Ascending aorta (tissue), 2 donors: ENCODE data around the gene XDH. TPM values are rescaled to one million over a fixed set of nuclear protein-coding genes. Genes with fewer than 3 reads are reported as not detected.
A peak's percentile ranks its signal among the peaks of the same experiment; 100 is the strongest.

Experiments
- DNase-seq, 2 donors: peaks; one replicate each; pipeline ENCODE4 v3.0.0-alpha.2; 2019; ENCODE audit warnings: low spot score in 2 of 2
- H3K27ac ChIP-seq, 2 donors: fragments of 200-600 bp; sonication (generic); one replicate each; pipeline ENCODE4 v1.5.1; 2016 to 2017; ENCODE audit warnings: mild to moderate bottlenecking in 1 of 2
- H3K27me3 ChIP-seq: fragments of 200-600 bp; sonication (generic); one replicate; pipeline ENCODE4 v1.5.1; 2017
- H3K36me3 ChIP-seq, 2 donors: fragments of 200-600 bp; sonication (generic); one replicate each; pipeline ENCODE4 v1.5.1; 2016
- H3K4me1 ChIP-seq, 2 donors: fragments of 200-600 bp; sonication (generic); one replicate each; pipeline ENCODE4 v1.5.1; 2016 to 2017; ENCODE audit warnings: mild to moderate bottlenecking in 1 of 2
- H3K4me3 ChIP-seq, 2 donors: fragments of 200-600 bp; sonication (generic); one replicate each; pipeline ENCODE4 v1.5.1; 2016 to 2017; ENCODE audit warnings: mild to moderate bottlenecking in 1 of 2
- H3K9me3 ChIP-seq, 2 donors: fragments of 200-600 bp; sonication (generic); one replicate each; pipeline ENCODE4 v1.5.1; 2016
- intact Hi-C: fragments of 100-400 bp; cut with DNase I; formaldehyde crosslinking; loops from one replicate; pipeline ENCODE4 v1.15.1; 2023
- total RNA-seq: library from RNA; depleted of rRNA; stranded (reverse); fragments of >200 nt; gene quantifications from one replicate; pipeline ENCODE4 v1.1.0, GENCODE V29; 2016
- TF ChIP-seq, protein P1 (sequence below), 3 experiments: fragments of 200-600 bp in 2 of 3; fragments of 450-650 bp in 1 of 3; sonication (generic) in 2 of 3; IDR thresholded peaks; one replicate each; pipeline ENCODE4 v1.5.1; 2016 to 2019; ENCODE audit warnings: antibody characterized with exemption in 3 of 3, mild to moderate bottlenecking in 1 of 3, moderate library complexity in 1 of 3

The XDH gene
- total RNA-seq, 1 donor from 2014 or later = not detected

GRCh38 chr2:31286961-31287550 is 127.5 kb downstream of the XDH start:
- Histone ChIP-seq H3K36me3 (no peaks in the 10 kb centered on the region), H3K27me3 (no peaks in the 10 kb centered on the region), H3K4me3 (no peak overlapping the region), H3K27ac (no peak overlapping the region), H3K4me1 (peaks cover 0 to 20% of the 10 kb centered on the region in 2 donors), H3K9me3 (no peaks in the 10 kb centered on the region)
- intact Hi-C loops = no loop called here
- TF ChIP-seq, protein P1, sequence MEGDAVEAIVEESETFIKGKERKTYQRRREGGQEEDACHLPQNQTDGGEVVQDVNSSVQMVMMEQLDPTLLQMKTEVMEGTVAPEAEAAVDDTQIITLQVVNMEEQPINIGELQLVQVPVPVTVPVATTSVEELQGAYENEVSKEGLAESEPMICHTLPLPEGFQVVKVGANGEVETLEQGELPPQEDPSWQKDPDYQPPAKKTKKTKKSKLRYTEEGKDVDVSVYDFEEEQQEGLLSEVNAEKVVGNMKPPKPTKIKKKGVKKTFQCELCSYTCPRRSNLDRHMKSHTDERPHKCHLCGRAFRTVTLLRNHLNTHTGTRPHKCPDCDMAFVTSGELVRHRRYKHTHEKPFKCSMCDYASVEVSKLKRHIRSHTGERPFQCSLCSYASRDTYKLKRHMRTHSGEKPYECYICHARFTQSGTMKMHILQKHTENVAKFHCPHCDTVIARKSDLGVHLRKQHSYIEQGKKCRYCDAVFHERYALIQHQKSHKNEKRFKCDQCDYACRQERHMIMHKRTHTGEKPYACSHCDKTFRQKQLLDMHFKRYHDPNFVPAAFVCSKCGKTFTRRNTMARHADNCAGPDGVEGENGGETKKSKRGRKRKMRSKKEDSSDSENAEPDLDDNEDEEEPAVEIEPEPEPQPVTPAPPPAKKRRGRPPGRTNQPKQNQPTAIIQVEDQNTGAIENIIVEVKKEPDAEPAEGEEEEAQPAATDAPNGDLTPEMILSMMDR (IDR thresholded peaks at IDR 0.05) = no peak
- peak in 1 of 2 donors; percentile 9 for DNase-seq

- no peaks in the 10 kb centered on the region for H3K36me3 ChIP-seq
- H3K9me3 ChIP-seq = no peaks in the 10 kb centered on the region
- no peak overlapping the region for H3K27ac ChIP-seq
- intact Hi-C loops = no loop called here
- TF ChIP-seq, protein P1 (IDR thresholded peaks at IDR 0.05) = no peak
- H3K4me3 ChIP-seq = no peak overlapping the region
- peaks cover 0 to 20% of the 10 kb centered on the region in 2 donors for H3K4me1 ChIP-seq
- peak in 1 of 2 donors; percentile 61 for DNase-seq
- H3K27me3 ChIP-seq = no peaks in the 10 kb centered on the region
Observed at GRCh38 chr2:31286230-31286629, 128.3 kb downstream of the XDH start.

Other genes starting within 250 kb of the XDH start
- not detected for gene CAPN14, start 197.2 kb downstream of the XDH start, total RNA-seq
- 22.5 TPM for gene EHD3, start 180.6 kb downstream of the XDH start, total RNA-seq
- gene SRD5A2, start 166.2 kb upstream of the XDH start, total RNA-seq = not detected